Astrocyte (in vitro differentiated cells and primary cell): ENCODE results near the gene CRYGN.
A peak's percentile ranks its signal among the peaks of the same experiment; 100 is the strongest.

ENCODE experiments used
- CTCF ChIP-seq: IDR thresholded peaks from 2 replicates; pipeline ENCODE4 v1.5.1; 2011; ENCODE audit warnings: low read depth, mild to moderate bottlenecking, inconsistent platforms, low read length, moderate library complexity; ENCODE audit not compliant: insufficient read depth
- EZH2 ChIP-seq: IDR thresholded peaks from 2 replicates; pipeline ENCODE4 v1.6.1; 2012; ENCODE audit warnings: mild to moderate bottlenecking, low read length, inconsistent platforms; ENCODE audit not compliant: insufficient read depth

- TF ChIP-seq CTCF (no peak), EZH2 (peak; percentile 21)
Observed at GRCh38 chr7:151412318-151412717, 27.6 kb downstream of the CRYGN start.
